ENCODE data around the gene ARF1. TPM values are rescaled to one million over a fixed set of nuclear protein-coding genes. Genes with fewer than 3 reads are reported as not detected.

Gene ARF1
- total RNA-seq, 1 experiment from 2014 or later, result 330 TPM

GRCh38 chr1:228123505-228123904 is 41.0 kb downstream of the ARF1 start:
- POLR2A ChIA-PET, result no interaction called here
- ATAC-seq (no peak), DNase-seq (ENCODE audit: low spot score) (no peak)
- peaks cover 10% of the 10 kb centered on the region for H3K36me3 Mint-ChIP-seq
- peaks cover 26% of the 10 kb centered on the region for H3K9me3 Mint-ChIP-seq
- peaks cover 88% of the 10 kb centered on the region for H3K27me3 Mint-ChIP-seq (ENCODE audit: low read depth)
- TF ChIP-seq, protein P1, sequence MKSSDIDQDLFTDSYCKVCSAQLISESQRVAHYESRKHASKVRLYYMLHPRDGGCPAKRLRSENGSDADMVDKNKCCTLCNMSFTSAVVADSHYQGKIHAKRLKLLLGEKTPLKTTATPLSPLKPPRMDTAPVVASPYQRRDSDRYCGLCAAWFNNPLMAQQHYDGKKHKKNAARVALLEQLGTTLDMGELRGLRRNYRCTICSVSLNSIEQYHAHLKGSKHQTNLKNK (CRISPR knock-in tag; IDR thresholded peaks at IDR 0.05), result no peak
- TF ChIP-seq, protein P2, sequence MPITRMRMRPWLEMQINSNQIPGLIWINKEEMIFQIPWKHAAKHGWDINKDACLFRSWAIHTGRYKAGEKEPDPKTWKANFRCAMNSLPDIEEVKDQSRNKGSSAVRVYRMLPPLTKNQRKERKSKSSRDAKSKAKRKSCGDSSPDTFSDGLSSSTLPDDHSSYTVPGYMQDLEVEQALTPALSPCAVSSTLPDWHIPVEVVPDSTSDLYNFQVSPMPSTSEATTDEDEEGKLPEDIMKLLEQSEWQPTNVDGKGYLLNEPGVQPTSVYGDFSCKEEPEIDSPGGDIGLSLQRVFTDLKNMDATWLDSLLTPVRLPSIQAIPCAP (CRISPR knock-in tag; IDR thresholded peaks at IDR 0.05), result no peak
- no peak for TF ChIP-seq ZNF532 (CRISPR knock-in tag; IDR thresholded peaks at IDR 0.05; ENCODE audit: borderline replicate concordance)
- no peak for TF ChIP-seq TEAD1 (CRISPR knock-in tag; IDR thresholded peaks at IDR 0.05)
- no peak for TF ChIP-seq NR2C2 (CRISPR knock-in tag; IDR thresholded peaks at IDR 0.05)
- TF ChIP-seq, protein P3, sequence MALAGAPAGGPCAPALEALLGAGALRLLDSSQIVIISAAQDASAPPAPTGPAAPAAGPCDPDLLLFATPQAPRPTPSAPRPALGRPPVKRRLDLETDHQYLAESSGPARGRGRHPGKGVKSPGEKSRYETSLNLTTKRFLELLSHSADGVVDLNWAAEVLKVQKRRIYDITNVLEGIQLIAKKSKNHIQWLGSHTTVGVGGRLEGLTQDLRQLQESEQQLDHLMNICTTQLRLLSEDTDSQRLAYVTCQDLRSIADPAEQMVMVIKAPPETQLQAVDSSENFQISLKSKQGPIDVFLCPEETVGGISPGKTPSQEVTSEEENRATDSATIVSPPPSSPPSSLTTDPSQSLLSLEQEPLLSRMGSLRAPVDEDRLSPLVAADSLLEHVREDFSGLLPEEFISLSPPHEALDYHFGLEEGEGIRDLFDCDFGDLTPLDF (CRISPR knock-in tag; IDR thresholded peaks at IDR 0.05), result no peak
- TF ChIP-seq RELA (CRISPR knock-in tag; IDR thresholded peaks at IDR 0.05; ENCODE audit: borderline replicate concordance), result no peak
- no peak overlapping the region for H3K4me3 Mint-ChIP-seq
- CTCF ChIA-PET, result no interaction called here
- H3K27ac Mint-ChIP-seq, result no peak overlapping the region
- H3K4me1 Mint-ChIP-seq, result no peaks in the 10 kb centered on the region

DNA sequence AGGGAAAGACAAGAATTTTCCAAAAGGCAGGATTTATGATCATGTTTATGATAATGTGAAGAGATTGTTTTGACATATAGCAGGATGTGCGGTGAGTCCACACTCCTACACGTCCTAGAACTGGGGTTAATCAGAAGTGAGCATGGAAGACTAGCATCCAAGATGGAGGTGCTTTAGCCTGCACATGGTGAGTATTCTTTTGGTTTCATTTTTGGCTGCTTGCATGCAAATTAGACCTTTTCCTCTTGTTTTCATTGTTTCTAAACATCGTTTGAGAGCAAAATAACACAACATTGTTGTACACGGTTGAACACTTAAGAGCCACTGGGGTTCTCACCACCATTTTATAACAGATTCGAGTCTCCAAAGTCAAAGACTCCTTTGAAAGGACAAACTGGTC is 42.7 kb downstream of the ARF1 start:
- H3K27ac Mint-ChIP-seq, result no peak overlapping the region
- ATAC-seq, result no peak
- ChIA-PET POLR2A (no interaction called here), CTCF (interaction anchor here (0.7 to 1.5 kb wide), 2 partner anchors 40 to 121 kb away, joined by 3 to 6 read pairs; no protein-coding TSS in a partner anchor)
- peaks cover 91% of the 10 kb centered on the region for H3K27me3 Mint-ChIP-seq (ENCODE audit: low read depth)
- no peaks in the 10 kb centered on the region for H3K36me3 Mint-ChIP-seq
- H3K9me3 Mint-ChIP-seq, result peaks cover 12% of the 10 kb centered on the region
- H3K4me1 Mint-ChIP-seq, result no peaks in the 10 kb centered on the region
- DNase-seq (ENCODE audit: low spot score), result no peak
- H3K4me3 Mint-ChIP-seq, result no peak overlapping the region
- no peak for TF ChIP-seq PRDM15 (CRISPR knock-in tag; IDR thresholded peaks at IDR 0.05)
- no peak for TF ChIP-seq ATF3 (CRISPR knock-in tag; conservative IDR thresholded peaks at IDR 0.05)
- no peak for TF ChIP-seq ZBTB21 (CRISPR knock-in tag; IDR thresholded peaks at IDR 0.05; ENCODE audit: borderline replicate concordance)
- no peak for TF ChIP-seq ZNF532 (CRISPR knock-in tag; IDR thresholded peaks at IDR 0.05; ENCODE audit: borderline replicate concordance)
- TF ChIP-seq AR (CRISPR knock-in tag; IDR thresholded peaks at IDR 0.05), result no peak
- TF ChIP-seq ZNF138 (CRISPR knock-in tag; conservative IDR thresholded peaks at IDR 0.05), result no peak
- TF ChIP-seq, protein P3 (CRISPR knock-in tag; IDR thresholded peaks at IDR 0.05), result no peak
- no peak for TF ChIP-seq ZNF416 (CRISPR knock-in tag; IDR thresholded peaks at IDR 0.05)
- TF ChIP-seq SMAD4 (CRISPR knock-in tag; IDR thresholded peaks at IDR 0.05), result no peak

All from WTC11 (cell line).